Stimulated activated naive CD8-positive, alpha-beta T cell treated with anti-CD3 and anti-CD28 coated beads, Interleukin-15, Interleukin-2, amounts not matched to agents 100 ng/mL and 50 ng/mL, for 24 hours (primary cell): ENCODE results near the gene LCN9.

Experiments used
- H3K27ac Mint-ChIP-seq: one replicate; pipeline ENCODE4 v1.8.0; 2021; ENCODE audit warnings: mild to moderate bottlenecking, mixed read lengths
- H3K27me3 Mint-ChIP-seq: one replicate; pipeline ENCODE4 v1.8.0; 2021; ENCODE audit warnings: mixed read lengths
- H3K36me3 Mint-ChIP-seq: one replicate; pipeline ENCODE4 v1.8.0; 2021; ENCODE audit warnings: low read depth, mixed read lengths
- H3K4me1 Mint-ChIP-seq: one replicate; pipeline ENCODE4 v1.8.0; 2021; ENCODE audit warnings: low read depth, mixed read lengths
- H3K4me3 Mint-ChIP-seq: one replicate; pipeline ENCODE4 v1.8.0; 2021; ENCODE audit warnings: mild to moderate bottlenecking, mixed read lengths
- H3K9me3 Mint-ChIP-seq: one replicate; pipeline ENCODE4 v1.8.0; 2021; ENCODE audit warnings: mixed read lengths

LCN9 gene

GRCh38 chr9:135662758-135663450, at the start of gene LCN9:
Gene LCN9, plus strand, starts transcription at chr9:135663309. Its CDS starts 13 bp downstream, at chr9:135663322.
- Mint-ChIP-seq H3K9me3 (no peaks in the 10 kb centered on the region), H3K27me3 (no peaks in the 10 kb centered on the region), H3K36me3 (no peaks in the 10 kb centered on the region), H3K4me3 (no peak within 1 kb of the TSS), H3K4me1 (no peaks in the 10 kb centered on the region), H3K27ac (no peak within 1 kb of the TSS)

GRCh38 chr9:135613946-135614805, 48.9 kb upstream of the LCN9 start:
- Mint-ChIP-seq H3K4me1 (no peaks in the 10 kb centered on the region), H3K27me3 (no peaks in the 10 kb centered on the region), H3K27ac (no peak overlapping the region), H3K36me3 (no peaks in the 10 kb centered on the region), H3K4me3 (no peak overlapping the region), H3K9me3 (no peaks in the 10 kb centered on the region)

- Mint-ChIP-seq H3K27me3 (no peaks in the 10 kb centered on the region), H3K4me3 (no peak overlapping the region), H3K9me3 (no peaks in the 10 kb centered on the region), H3K27ac (no peak overlapping the region), H3K4me1 (no peaks in the 10 kb centered on the region), H3K36me3 (no peaks in the 10 kb centered on the region)
These were observed 48.1 kb upstream of the LCN9 start for GRCh38 chr9:135614821-135615665.

GRCh38 chr9:135615666-135616618, 47.2 kb upstream of the LCN9 start:
- no peaks in the 10 kb centered on the region for H3K27me3 Mint-ChIP-seq
- no peak overlapping the region for H3K4me3 Mint-ChIP-seq
- H3K27ac Mint-ChIP-seq: no peak overlapping the region
- no peaks in the 10 kb centered on the region for H3K36me3 Mint-ChIP-seq
- H3K9me3 Mint-ChIP-seq: no peaks in the 10 kb centered on the region
- H3K4me1 Mint-ChIP-seq: no peaks in the 10 kb centered on the region

GRCh38 chr9:135616619-135617537, 46.2 kb upstream of the LCN9 start:
- H3K27ac Mint-ChIP-seq: no peak overlapping the region

GRCh38 chr9:135617538-135617900, 45.6 kb upstream of the LCN9 start:
- Mint-ChIP-seq H3K27me3 (no peaks in the 10 kb centered on the region), H3K4me1 (no peaks in the 10 kb centered on the region), H3K27ac (no peak overlapping the region), H3K36me3 (no peaks in the 10 kb centered on the region), H3K4me3 (no peak overlapping the region), H3K9me3 (no peaks in the 10 kb centered on the region)

More at GRCh38 chr9:135616619-135617537, 46.2 kb upstream of the LCN9 start:
- Mint-ChIP-seq H3K36me3 (no peaks in the 10 kb centered on the region), H3K27me3 (no peaks in the 10 kb centered on the region), H3K9me3 (no peaks in the 10 kb centered on the region), H3K4me3 (no peak overlapping the region), H3K4me1 (no peaks in the 10 kb centered on the region)

- Mint-ChIP-seq H3K9me3 (no peaks in the 10 kb centered on the region), H3K27me3 (no peaks in the 10 kb centered on the region), H3K27ac (no peak overlapping the region), H3K4me1 (no peaks in the 10 kb centered on the region), H3K36me3 (no peaks in the 10 kb centered on the region), H3K4me3 (no peak overlapping the region)
These were observed 45.1 kb upstream of the LCN9 start for GRCh38 chr9:135617991-135618411.

GRCh38 chr9:135618866-135619598, 44.1 kb upstream of the LCN9 start:
- no peaks in the 10 kb centered on the region for H3K9me3 Mint-ChIP-seq

GRCh38 chr9:135619599-135619886, 43.6 kb upstream of the LCN9 start:
- Mint-ChIP-seq H3K4me3 (no peak overlapping the region), H3K27ac (no peak overlapping the region), H3K4me1 (no peaks in the 10 kb centered on the region), H3K36me3 (no peaks in the 10 kb centered on the region), H3K27me3 (no peaks in the 10 kb centered on the region), H3K9me3 (no peaks in the 10 kb centered on the region)

More at GRCh38 chr9:135618866-135619598, 44.1 kb upstream of the LCN9 start:
- Mint-ChIP-seq H3K27me3 (no peaks in the 10 kb centered on the region), H3K4me1 (no peaks in the 10 kb centered on the region), H3K4me3 (no peak overlapping the region), H3K36me3 (no peaks in the 10 kb centered on the region), H3K27ac (no peak overlapping the region)

GRCh38 chr9:135620558-135620957, 42.6 kb upstream of the LCN9 start:
- Mint-ChIP-seq H3K27ac (no peak overlapping the region), H3K4me1 (no peaks in the 10 kb centered on the region), H3K4me3 (no peak overlapping the region), H3K36me3 (no peaks in the 10 kb centered on the region), H3K27me3 (no peaks in the 10 kb centered on the region), H3K9me3 (no peaks in the 10 kb centered on the region)

- peaks cover 7% of the 10 kb centered on the region for H3K27me3 Mint-ChIP-seq
- H3K9me3 Mint-ChIP-seq: peaks cover 5% of the 10 kb centered on the region
- H3K36me3 Mint-ChIP-seq: no peaks in the 10 kb centered on the region
- H3K4me3 Mint-ChIP-seq: no peak overlapping the region
- H3K27ac Mint-ChIP-seq: no peak overlapping the region
- no peaks in the 10 kb centered on the region for H3K4me1 Mint-ChIP-seq
These were observed 40.6 kb upstream of the LCN9 start for GRCh38 chr9:135622415-135623020.

GRCh38 chr9:135624282-135624681, 38.8 kb upstream of the LCN9 start:
- no peak overlapping the region for H3K27ac Mint-ChIP-seq
- no peak overlapping the region for H3K4me3 Mint-ChIP-seq
- peaks cover 10% of the 10 kb centered on the region for H3K27me3 Mint-ChIP-seq
- no peaks in the 10 kb centered on the region for H3K4me1 Mint-ChIP-seq
- no peaks in the 10 kb centered on the region for H3K36me3 Mint-ChIP-seq
- H3K9me3 Mint-ChIP-seq: peaks cover 10% of the 10 kb centered on the region
